Measurements from ENCODE around the gene ATG9B. TPM values are rescaled to one million over a fixed set of nuclear protein-coding genes. Genes with fewer than 3 reads are reported as not detected.

Gene ATG9B
- total and polyA plus RNA-seq, 9 of the 15 experiments (the other 6 are each of a cell fraction or from before 2014, with no cell fraction given) = 0.29 to 8.0 (median 2.1) TPM

- TF ChIP-seq NR2C1 (IDR thresholded peaks at IDR 0.05) (no peak), NR2C1 (tag; IDR thresholded peaks at IDR 0.05) (peak; percentile 51; the same call in 1 of the 2 replicates), PHF8 (IDR thresholded peaks at IDR 0.05; ENCODE audit: borderline replicate concordance, low read length) (peak; percentile 73; the same call in 1 of the 2 replicates), SAP30 (IDR thresholded peaks at IDR 0.05; ENCODE audit: borderline replicate concordance, insufficient read depth, low read depth, low read length, poor library complexity, severe bottlenecking) (no peak), MBD2 (IDR thresholded peaks at IDR 0.05; ENCODE audit: borderline replicate concordance, low read depth) (peak; percentile 49; the same call in 1 of the 2 replicates), SOX6 (IDR thresholded peaks at IDR 0.05) (peak; percentile 75), ZNF561 (CRISPR knock-in tag; conservative IDR thresholded peaks at IDR 0.05) (no peak), FOXJ3 (CRISPR knock-in tag; IDR thresholded peaks at IDR 0.05) (no peak), SREBF2 (CRISPR knock-in tag; IDR thresholded peaks at IDR 0.05) (no peak), RBFOX2 (IDR thresholded peaks at IDR 0.05; ENCODE audit: low read depth, low read length) (peak; percentile 72), ZBTB7A (IDR thresholded peaks at IDR 0.05; ENCODE audit: borderline replicate concordance, control insufficient read depth, low read depth, low read length) (peak; percentile 86), TAF9B (IDR thresholded peaks at IDR 0.05; ENCODE audit: partially characterized antibody) (no peak), ZNF79 (CRISPR knock-in tag; IDR thresholded peaks at IDR 0.05; ENCODE audit: low read depth) (0 out of 2 replicates have a peak, but pooled peaks have one; percentile 17), HSF4 (CRISPR knock-in tag; IDR thresholded peaks at IDR 0.05; ENCODE audit: borderline replicate concordance) (peak; percentile 62; the same call in 1 of the 2 replicates), LCOR (CRISPR knock-in tag; IDR thresholded peaks at IDR 0.05) (peak; percentile 71; the same call in 1 of the 2 replicates), ZBTB9 (CRISPR knock-in tag; IDR thresholded peaks at IDR 0.05) (peak; percentile 75; the same call in 1 of the 2 replicates)
- TF ChIP-seq, protein P1, sequence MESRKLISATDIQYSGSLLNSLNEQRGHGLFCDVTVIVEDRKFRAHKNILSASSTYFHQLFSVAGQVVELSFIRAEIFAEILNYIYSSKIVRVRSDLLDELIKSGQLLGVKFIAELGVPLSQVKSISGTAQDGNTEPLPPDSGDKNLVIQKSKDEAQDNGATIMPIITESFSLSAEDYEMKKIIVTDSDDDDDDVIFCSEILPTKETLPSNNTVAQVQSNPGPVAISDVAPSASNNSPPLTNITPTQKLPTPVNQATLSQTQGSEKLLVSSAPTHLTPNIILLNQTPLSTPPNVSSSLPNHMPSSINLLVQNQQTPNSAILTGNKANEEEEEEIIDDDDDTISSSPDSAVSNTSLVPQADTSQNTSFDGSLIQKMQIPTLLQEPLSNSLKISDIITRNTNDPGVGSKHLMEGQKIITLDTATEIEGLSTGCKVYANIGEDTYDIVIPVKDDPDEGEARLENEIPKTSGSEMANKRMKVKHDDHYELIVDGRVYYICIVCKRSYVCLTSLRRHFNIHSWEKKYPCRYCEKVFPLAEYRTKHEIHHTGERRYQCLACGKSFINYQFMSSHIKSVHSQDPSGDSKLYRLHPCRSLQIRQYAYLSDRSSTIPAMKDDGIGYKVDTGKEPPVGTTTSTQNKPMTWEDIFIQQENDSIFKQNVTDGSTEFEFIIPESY (CRISPR knock-in tag; IDR thresholded peaks at IDR 0.05) = peak; percentile 17; the same call in 1 of the 2 replicates
- TF ChIP-seq, protein P2, sequence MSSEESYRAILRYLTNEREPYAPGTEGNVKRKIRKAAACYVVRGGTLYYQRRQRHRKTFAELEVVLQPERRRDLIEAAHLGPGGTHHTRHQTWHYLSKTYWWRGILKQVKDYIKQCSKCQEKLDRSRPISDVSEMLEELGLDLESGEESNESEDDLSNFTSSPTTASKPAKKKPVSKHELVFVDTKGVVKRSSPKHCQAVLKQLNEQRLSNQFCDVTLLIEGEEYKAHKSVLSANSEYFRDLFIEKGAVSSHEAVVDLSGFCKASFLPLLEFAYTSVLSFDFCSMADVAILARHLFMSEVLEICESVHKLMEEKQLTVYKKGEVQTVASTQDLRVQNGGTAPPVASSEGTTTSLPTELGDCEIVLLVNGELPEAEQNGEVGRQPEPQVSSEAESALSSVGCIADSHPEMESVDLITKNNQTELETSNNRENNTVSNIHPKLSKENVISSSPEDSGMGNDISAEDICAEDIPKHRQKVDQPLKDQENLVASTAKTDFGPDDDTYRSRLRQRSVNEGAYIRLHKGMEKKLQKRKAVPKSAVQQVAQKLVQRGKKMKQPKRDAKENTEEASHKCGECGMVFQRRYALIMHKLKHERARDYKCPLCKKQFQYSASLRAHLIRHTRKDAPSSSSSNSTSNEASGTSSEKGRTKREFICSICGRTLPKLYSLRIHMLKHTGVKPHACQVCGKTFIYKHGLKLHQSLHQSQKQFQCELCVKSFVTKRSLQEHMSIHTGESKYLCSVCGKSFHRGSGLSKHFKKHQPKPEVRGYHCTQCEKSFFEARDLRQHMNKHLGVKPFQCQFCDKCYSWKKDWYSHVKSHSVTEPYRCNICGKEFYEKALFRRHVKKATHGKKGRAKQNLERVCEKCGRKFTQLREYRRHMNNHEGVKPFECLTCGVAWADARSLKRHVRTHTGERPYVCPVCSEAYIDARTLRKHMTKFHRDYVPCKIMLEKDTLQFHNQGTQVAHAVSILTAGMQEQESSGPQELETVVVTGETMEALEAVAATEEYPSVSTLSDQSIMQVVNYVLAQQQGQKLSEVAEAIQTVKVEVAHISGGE (CRISPR knock-in tag; IDR thresholded peaks at IDR 0.05) = peak in 2 of 3 experiments; percentile 12 to 84; a peak in 3 of 6 replicates
These were observed 30.0 kb downstream of the ATG9B start (continued) for GRCh38 chr7:150994141-150994837.
